T-helper 17 cell (primary cell): Measurements from ENCODE around the gene VDAC1. TPM values are rescaled to one million over a fixed set of nuclear protein-coding genes. Genes with fewer than 3 reads are reported as not detected.
"Not testable (repeated sequence)": the region's sequence is repeated elsewhere in the genome, so short reads cannot be mapped to it uniquely, and the experiment has no call there.

Experiments used
- ATAC-seq: fragments of 150-1000 bp; cut with Tn5 transposase; 2 replicates; pipeline ENCODE4 v1.10.0; 2021; ENCODE audit warnings: mild to moderate bottlenecking, moderate library complexity
- DNase-seq, 3 donors: peaks; one replicate each; pipeline versions ENCODE4 v3.0.0 to v3.0.0-alpha.2; 2020 to 2021
- H3K9me3 ChIP-seq: one replicate; pipeline ENCODE4 v1.7.0; 2013; ENCODE audit warnings: low read length, mild to moderate bottlenecking; ENCODE audit not compliant: control insufficient read depth, poor library complexity, severe bottlenecking
- H3K27ac Mint-ChIP-seq: one replicate; pipeline ENCODE4 v1.8.0; 2022; ENCODE audit warnings: mild to moderate bottlenecking, moderate library complexity, mixed read lengths
- H3K27me3 Mint-ChIP-seq: one replicate; pipeline ENCODE4 v1.8.0; 2022; ENCODE audit warnings: mixed read lengths
- H3K36me3 Mint-ChIP-seq: one replicate; pipeline ENCODE4 v1.8.0; 2022; ENCODE audit warnings: low read depth, mixed read lengths
- H3K4me1 Mint-ChIP-seq: one replicate; pipeline ENCODE4 v1.8.0; 2022; ENCODE audit warnings: mild to moderate bottlenecking, mixed read lengths
- H3K4me3 Mint-ChIP-seq: one replicate; pipeline ENCODE4 v1.8.0; 2022; ENCODE audit warnings: mild to moderate bottlenecking, moderate library complexity, mixed read lengths
- total RNA-seq, 4 donors: library from RNA in 2 of 4; stranded (reverse) in 2 of 4; gene quantifications; one replicate each; pipeline ENCODE4 v1.2.3 and lab custom pipeline; 2022 to 2026

Gene VDAC1
- total RNA-seq, 2 donors from 2014 or later = 58.1 to 71.4 TPM

GRCh38 chr5:134037160-134037559, 32.4 kb upstream of the VDAC1 start:
- Mint-ChIP-seq H3K27me3 (no peaks in the 10 kb centered on the region), H3K27ac (peak overlapping the region; percentile 88), H3K4me3 (no peak overlapping the region), H3K4me1 (peaks cover 19% of the 10 kb centered on the region), H3K36me3 (no peaks in the 10 kb centered on the region)
- DNase-seq (no peak), ATAC-seq (no peak)
- no peaks in the 10 kb centered on the region for H3K9me3 ChIP-seq

GRCh38 chr5:134034326-134034725, 29.6 kb upstream of the VDAC1 start:
- peaks cover 5% of the 10 kb centered on the region for H3K4me1 Mint-ChIP-seq
- no peaks in the 10 kb centered on the region for H3K36me3 Mint-ChIP-seq
- H3K27me3 Mint-ChIP-seq = no peaks in the 10 kb centered on the region
- H3K9me3 ChIP-seq = no peaks in the 10 kb centered on the region
- no peak overlapping the region for H3K27ac Mint-ChIP-seq
- DNase-seq = no peak
- ATAC-seq = no peak
- H3K4me3 Mint-ChIP-seq = no peak overlapping the region

- H3K4me1 Mint-ChIP-seq, H3K27ac Mint-ChIP-seq, DNase-seq, ATAC-seq, H3K27me3 Mint-ChIP-seq, H3K4me3 Mint-ChIP-seq, H3K9me3 ChIP-seq, H3K36me3 Mint-ChIP-seq: not testable (repeated sequence)
Measured at GRCh38 chr5:134030303-134030964, 25.7 kb upstream of the VDAC1 start.

- ATAC-seq (no peak), DNase-seq (no peak)
- H3K27ac Mint-ChIP-seq = no peak overlapping the region
- H3K4me3 Mint-ChIP-seq = no peak overlapping the region
- peaks cover 4% of the 10 kb centered on the region for H3K36me3 Mint-ChIP-seq
- H3K4me1 Mint-ChIP-seq = peaks cover 2% of the 10 kb centered on the region
- peaks cover 4% of the 10 kb centered on the region for H3K27me3 Mint-ChIP-seq
- no peaks in the 10 kb centered on the region for H3K9me3 ChIP-seq
Measured at GRCh38 chr5:134029156-134029555, 24.4 kb upstream of the VDAC1 start.

GRCh38 chr5:134028496-134028895, 23.7 kb upstream of the VDAC1 start:
- ATAC-seq = no peak
- Mint-ChIP-seq H3K36me3 (peaks cover 4% of the 10 kb centered on the region), H3K4me1 (peaks cover 2% of the 10 kb centered on the region)

GRCh38 chr5:134027288-134027615, 22.5 kb upstream of the VDAC1 start:
- peaks cover 11% of the 10 kb centered on the region for H3K27me3 Mint-ChIP-seq
- no peaks in the 10 kb centered on the region for H3K9me3 ChIP-seq
- ATAC-seq (no peak), DNase-seq (no peak)
- H3K4me3 Mint-ChIP-seq = no peak overlapping the region
- no peaks in the 10 kb centered on the region for H3K4me1 Mint-ChIP-seq
- peaks cover 4% of the 10 kb centered on the region for H3K36me3 Mint-ChIP-seq
- no peak overlapping the region for H3K27ac Mint-ChIP-seq

More at GRCh38 chr5:134028496-134028895, 23.7 kb upstream of the VDAC1 start:
- H3K9me3 ChIP-seq = no peaks in the 10 kb centered on the region
- Mint-ChIP-seq H3K27ac (no peak overlapping the region), H3K27me3 (peaks cover 8% of the 10 kb centered on the region), H3K4me3 (no peak overlapping the region)
- DNase-seq = no peak

- peak in 1 of 3 donors; percentile 31 for DNase-seq
- Mint-ChIP-seq H3K4me3 (no peak overlapping the region), H3K4me1 (no peaks in the 10 kb centered on the region), H3K36me3 (peaks cover 4% of the 10 kb centered on the region), H3K27me3 (peaks cover 11% of the 10 kb centered on the region), H3K27ac (no peak overlapping the region)
- H3K9me3 ChIP-seq = no peaks in the 10 kb centered on the region
- peak; percentile 99 for ATAC-seq
Measured at GRCh38 chr5:134026521-134027287, 21.9 kb upstream of the VDAC1 start.

GRCh38 chr5:134025786-134026185, 21.0 kb upstream of the VDAC1 start:
- DNase-seq (no peak), ATAC-seq (no peak)
- H3K4me3 Mint-ChIP-seq = no peak overlapping the region
- peaks cover 4% of the 10 kb centered on the region for H3K36me3 Mint-ChIP-seq
- no peaks in the 10 kb centered on the region for H3K9me3 ChIP-seq
- no peaks in the 10 kb centered on the region for H3K4me1 Mint-ChIP-seq
- H3K27ac Mint-ChIP-seq = no peak overlapping the region
- peaks cover 11% of the 10 kb centered on the region for H3K27me3 Mint-ChIP-seq

- no peak for ATAC-seq
- Mint-ChIP-seq H3K36me3 (peaks cover 4% of the 10 kb centered on the region), H3K27me3 (peaks cover 11% of the 10 kb centered on the region), H3K4me3 (no peak overlapping the region), H3K27ac (no peak overlapping the region), H3K4me1 (no peaks in the 10 kb centered on the region)
- no peak for DNase-seq
- no peaks in the 10 kb centered on the region for H3K9me3 ChIP-seq
Measured at GRCh38 chr5:134024811-134025210, 20.0 kb upstream of the VDAC1 start.

- H3K27me3 Mint-ChIP-seq = peaks cover 11% of the 10 kb centered on the region
- no peak for DNase-seq
- H3K4me1 Mint-ChIP-seq = no peaks in the 10 kb centered on the region
- H3K9me3 ChIP-seq = no peaks in the 10 kb centered on the region
- no peak overlapping the region for H3K27ac Mint-ChIP-seq
- H3K4me3 Mint-ChIP-seq = no peak overlapping the region
- H3K36me3 Mint-ChIP-seq = peaks cover 4% of the 10 kb centered on the region
- no peak for ATAC-seq
Measured at GRCh38 chr5:134022333-134022732, 17.6 kb upstream of the VDAC1 start.

- ATAC-seq = no peak
Measured at GRCh38 chr5:134020188-134020587, 15.4 kb upstream of the VDAC1 start.

GRCh38 chr5:134019636-134020035, 14.9 kb upstream of the VDAC1 start:
- ATAC-seq (no peak), DNase-seq (no peak)
- no peaks in the 10 kb centered on the region for H3K36me3 Mint-ChIP-seq
- no peaks in the 10 kb centered on the region for H3K4me1 Mint-ChIP-seq
- H3K9me3 ChIP-seq = no peaks in the 10 kb centered on the region
- H3K4me3 Mint-ChIP-seq = no peak overlapping the region
- peaks cover 6% of the 10 kb centered on the region for H3K27me3 Mint-ChIP-seq
- no peak overlapping the region for H3K27ac Mint-ChIP-seq

More at GRCh38 chr5:134020188-134020587, 15.4 kb upstream of the VDAC1 start:
- H3K27me3 Mint-ChIP-seq = peaks cover 10% of the 10 kb centered on the region
- no peak for DNase-seq
- peaks cover 1% of the 10 kb centered on the region for H3K36me3 Mint-ChIP-seq
- no peaks in the 10 kb centered on the region for H3K9me3 ChIP-seq
- no peaks in the 10 kb centered on the region for H3K4me1 Mint-ChIP-seq
- no peak overlapping the region for H3K4me3 Mint-ChIP-seq
- H3K27ac Mint-ChIP-seq = no peak overlapping the region

- no peak overlapping the region for H3K4me3 Mint-ChIP-seq
- ATAC-seq = no peak
Measured at GRCh38 chr5:134018986-134019316, 14.2 kb upstream of the VDAC1 start.

More at GRCh38 chr5:134018986-134019316, 14.2 kb upstream of the VDAC1 start:
- no peaks in the 10 kb centered on the region for H3K4me1 Mint-ChIP-seq
- DNase-seq = no peak
- no peaks in the 10 kb centered on the region for H3K36me3 Mint-ChIP-seq
- H3K27me3 Mint-ChIP-seq = peaks cover 6% of the 10 kb centered on the region
- H3K27ac Mint-ChIP-seq = no peak overlapping the region
- no peaks in the 10 kb centered on the region for H3K9me3 ChIP-seq
